Muscle layer of duodenum (tissue), 2 donors: ENCODE results near the gene BCL2L15.
A peak's percentile ranks its signal among the peaks of the same experiment; 100 is the strongest.

Experiments
- H3K27ac ChIP-seq: one replicate; pipeline ENCODE4 v1.7.0; 2013; ENCODE audit warnings: mild to moderate bottlenecking, low read length
- H3K27me3 ChIP-seq: one replicate; pipeline ENCODE4 v1.7.0; 2013; ENCODE audit warnings: low read depth, mild to moderate bottlenecking, control low read depth, low read length
- H3K36me3 ChIP-seq, 2 donors: one replicate each; pipeline ENCODE4 v1.7.0; 2013; ENCODE audit warnings: low read length in 2 of 2, control low read depth in 1 of 2, mild to moderate bottlenecking in 1 of 2; ENCODE audit not compliant: insufficient read depth in 2 of 2, control insufficient read depth in 1 of 2
- H3K4me1 ChIP-seq, 2 donors: one replicate each; pipeline ENCODE4 v1.7.0; 2013; ENCODE audit warnings: low read length in 2 of 2, mild to moderate bottlenecking in 2 of 2, control low read depth in 1 of 2, moderate library complexity in 1 of 2; ENCODE audit not compliant: insufficient read depth in 2 of 2, control insufficient read depth in 1 of 2
- H3K4me3 ChIP-seq, 2 donors: one replicate each; pipeline ENCODE4 v1.7.0; 2013; ENCODE audit warnings: low read length in 2 of 2, low read depth in 1 of 2, mild to moderate bottlenecking in 1 of 2
- H3K9me3 ChIP-seq, 2 donors: one replicate each; pipeline ENCODE4 v1.7.0; 2013; ENCODE audit warnings: low read length in 2 of 2, control low read depth in 1 of 2, mild to moderate bottlenecking in 1 of 2; ENCODE audit not compliant: control insufficient read depth in 1 of 2
- donor health status: healthy.

Gene BCL2L15

DNA sequence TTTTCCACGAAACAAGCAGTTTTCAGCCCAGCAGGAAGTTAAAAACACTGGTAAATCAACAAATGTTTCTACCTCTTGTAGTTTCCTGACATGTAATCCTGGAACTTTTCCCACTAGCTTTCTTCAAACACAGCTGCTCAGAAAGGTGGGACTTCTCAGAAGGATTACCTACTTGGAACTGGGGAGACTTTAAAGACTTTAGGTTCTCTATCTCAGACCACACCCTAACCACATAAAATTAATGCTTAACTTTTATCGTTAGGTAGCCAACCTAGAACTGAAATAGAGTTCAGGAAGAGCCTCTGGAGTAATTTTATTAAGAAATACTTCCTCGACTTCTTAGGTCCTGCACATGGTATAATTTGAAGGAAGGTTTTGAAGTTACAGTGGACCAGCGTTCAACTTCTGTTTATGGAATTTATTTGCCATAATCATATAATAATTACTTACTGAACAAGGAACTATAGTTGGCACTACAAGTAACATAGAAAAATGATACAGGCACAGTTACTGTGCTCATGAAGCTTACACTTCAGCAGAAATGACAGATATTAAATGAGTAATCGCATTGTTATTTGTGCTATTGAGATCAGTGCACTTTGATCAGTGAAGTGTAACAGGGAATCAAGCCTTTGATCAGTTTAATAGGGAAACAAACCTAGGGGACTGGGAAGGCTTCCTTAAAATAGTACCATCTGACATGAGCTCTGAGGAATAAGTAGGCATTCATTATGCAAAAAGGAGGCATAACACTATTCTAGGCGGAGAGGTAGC, at the start of gene BCL2L15:
BCL2L15 (minus strand) TSS at position 180 of the 774 bp plus-strand sequence. CDS start 206 bp downstream, outside the sequence.
- no peaks in the 10 kb centered on the region for H3K9me3 ChIP-seq
- no peaks in the 10 kb centered on the region for H3K27me3 ChIP-seq
- H3K36me3 ChIP-seq: no peaks in the 10 kb centered on the region
- peak within 1 kb of the TSS; percentile 70 for H3K27ac ChIP-seq
- H3K4me3 ChIP-seq: peak within 1 kb of the TSS in 1 of 2 donors; percentile 54
- no peaks in the 10 kb centered on the region for H3K4me1 ChIP-seq

DNA sequence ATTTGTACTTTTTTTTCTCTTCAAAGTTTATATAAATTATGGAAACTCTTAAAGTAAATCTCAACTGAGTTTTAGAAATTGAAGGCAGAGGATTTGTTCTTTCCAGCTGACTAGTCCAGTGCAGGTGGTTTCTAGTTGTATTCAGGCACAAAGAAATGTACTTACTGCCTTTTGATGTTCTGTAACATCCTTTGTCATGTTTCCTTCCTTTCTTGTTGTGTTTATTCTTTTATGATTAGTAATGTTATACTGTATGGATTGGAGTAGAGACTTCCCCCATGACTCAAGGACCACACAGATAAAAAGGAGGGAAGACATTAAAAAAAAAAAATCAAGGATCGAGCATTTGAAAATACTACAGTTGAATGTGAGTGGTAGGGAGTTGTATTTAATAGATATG, 49.8 kb upstream of the BCL2L15 start:
- peaks cover 3 to 32% of the 10 kb centered on the region in 2 donors for H3K4me1 ChIP-seq

DNA sequence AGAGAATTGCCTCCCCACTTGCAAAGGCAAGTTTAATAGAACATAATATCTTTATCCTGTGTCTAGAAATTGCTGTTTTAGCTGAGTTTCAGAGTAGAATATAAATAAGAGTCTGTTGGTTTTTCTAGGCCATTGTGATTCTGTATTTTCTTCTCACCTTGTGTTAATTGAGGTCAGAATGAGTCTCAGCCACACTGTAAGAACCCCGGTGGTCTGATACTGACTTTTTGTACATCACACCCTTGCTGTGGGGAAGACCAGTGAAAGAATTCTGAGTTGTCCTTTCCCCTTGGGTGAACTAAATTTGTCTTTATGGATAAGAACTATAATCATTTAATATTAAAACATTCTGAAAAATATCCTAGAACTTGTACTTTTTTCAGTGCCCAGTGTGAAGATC, 48.6 kb upstream of the BCL2L15 start:
- Histone ChIP-seq H3K27ac (no peak overlapping the region), H3K36me3 (peaks cover 0 to 1% of the 10 kb centered on the region in 2 donors), H3K9me3 (no peaks in the 10 kb centered on the region), H3K4me3 (no peak overlapping the region), H3K4me1 (peaks cover 14 to 44% of the 10 kb centered on the region in 2 donors), H3K27me3 (no peaks in the 10 kb centered on the region)

More for the DNA sequence above, 49.8 kb upstream of the BCL2L15 start:
- no peaks in the 10 kb centered on the region for H3K27me3 ChIP-seq
- peaks cover 0 to 6% of the 10 kb centered on the region in 2 donors for H3K36me3 ChIP-seq
- no peak overlapping the region for H3K27ac ChIP-seq
- no peaks in the 10 kb centered on the region for H3K9me3 ChIP-seq
- no peak overlapping the region for H3K4me3 ChIP-seq

DNA sequence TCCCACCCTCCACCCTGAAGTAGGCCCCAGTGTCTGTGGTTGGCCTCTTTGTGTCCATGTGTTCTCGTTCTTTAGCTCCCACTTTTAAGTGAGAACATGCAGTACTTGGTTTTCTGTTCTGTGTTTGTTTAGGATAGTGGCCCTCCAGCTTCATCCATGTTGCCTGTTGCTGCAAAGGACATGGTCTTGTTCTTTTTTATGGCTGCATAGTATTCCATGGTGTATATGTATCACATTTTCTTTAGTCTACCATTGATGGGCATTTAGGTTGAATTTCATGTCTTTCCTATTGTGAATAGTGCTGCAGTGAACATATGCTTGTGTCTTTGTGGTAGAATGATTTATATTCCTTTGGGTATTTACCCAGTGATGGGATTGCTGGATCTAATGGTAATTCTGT, 47.8 kb upstream of the BCL2L15 start:
- H3K36me3 ChIP-seq: peaks cover 0 to 7% of the 10 kb centered on the region in 2 donors
- H3K4me1 ChIP-seq: peaks cover 18 to 48% of the 10 kb centered on the region in 2 donors
- H3K27ac ChIP-seq: no peak overlapping the region
- H3K9me3 ChIP-seq: no peaks in the 10 kb centered on the region
- H3K4me3 ChIP-seq: no peak overlapping the region
- no peaks in the 10 kb centered on the region for H3K27me3 ChIP-seq

DNA sequence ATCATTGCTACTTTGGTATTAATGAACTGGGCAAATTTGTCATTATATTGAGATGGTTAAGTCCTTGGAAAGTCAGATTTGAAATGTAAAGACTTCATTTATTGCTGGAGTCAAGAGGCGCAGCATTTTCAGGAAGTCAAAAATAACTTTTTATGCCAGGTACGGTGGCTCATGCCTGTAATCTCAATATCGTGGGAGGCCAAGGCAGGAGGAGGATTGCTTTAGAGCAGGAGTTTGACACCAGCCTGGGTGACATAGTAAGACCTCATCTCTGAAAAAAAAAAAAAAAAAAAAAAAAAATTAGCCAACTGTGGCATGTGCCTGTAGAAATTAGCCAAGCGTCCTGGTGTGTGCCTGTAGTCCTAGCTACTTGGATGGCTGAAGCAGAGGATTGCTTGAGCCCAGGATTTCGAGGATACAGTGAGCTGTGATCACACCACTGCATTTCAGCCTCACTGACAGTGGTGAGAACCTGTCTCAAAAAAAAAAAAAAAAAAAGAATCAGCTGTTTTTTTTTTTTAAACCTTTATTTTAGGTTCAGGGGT, 47.2 kb upstream of the BCL2L15 start:
- Histone ChIP-seq H3K4me3 (no peak overlapping the region), H3K27ac (no peak overlapping the region), H3K9me3 (no peaks in the 10 kb centered on the region), H3K27me3 (no peaks in the 10 kb centered on the region), H3K4me1 (peaks cover 18 to 48% of the 10 kb centered on the region in 2 donors), H3K36me3 (peaks cover 0 to 12% of the 10 kb centered on the region in 2 donors)

DNA sequence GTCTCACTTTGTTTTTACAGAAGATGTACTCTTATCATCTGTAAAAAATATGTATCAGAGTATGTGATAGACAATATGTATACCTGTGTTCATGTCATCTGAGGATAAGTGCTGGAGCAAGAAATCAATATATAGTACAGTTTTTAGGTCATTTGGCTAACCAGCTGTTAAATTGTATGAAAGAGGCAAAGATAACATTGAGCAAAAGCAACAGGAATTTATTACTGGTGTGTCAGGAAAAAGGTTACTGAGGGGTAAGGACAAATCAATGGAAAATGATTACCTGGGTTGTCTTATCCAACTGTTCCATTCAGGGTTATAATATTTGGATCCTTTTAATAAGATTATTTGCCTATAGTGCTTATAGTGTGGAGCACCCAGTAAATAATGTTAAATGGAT, 46.6 kb upstream of the BCL2L15 start:
- Histone ChIP-seq H3K4me1 (peaks cover 18 to 45% of the 10 kb centered on the region in 2 donors), H3K27me3 (no peaks in the 10 kb centered on the region), H3K9me3 (no peaks in the 10 kb centered on the region), H3K27ac (no peak overlapping the region), H3K4me3 (no peak overlapping the region), H3K36me3 (peaks cover 0 to 15% of the 10 kb centered on the region in 2 donors)

DNA sequence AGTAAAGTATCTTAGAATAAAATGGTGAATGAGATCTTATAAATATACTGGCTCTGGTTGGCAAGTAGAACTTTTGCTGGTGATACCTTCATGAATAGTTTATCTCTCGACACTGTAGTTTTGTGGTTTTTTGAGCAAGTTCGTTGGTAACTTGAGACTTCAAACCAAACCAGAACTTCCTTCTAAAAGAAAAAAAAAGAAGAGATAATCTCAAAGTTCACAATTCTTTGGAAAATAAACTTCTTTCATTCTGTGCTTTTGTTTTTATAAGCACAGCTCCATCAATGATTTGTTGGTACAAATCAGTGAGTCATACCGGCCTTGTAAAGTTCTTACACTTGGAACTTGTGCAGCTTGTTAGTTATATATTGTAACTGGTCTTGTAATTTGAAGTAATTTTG, 44.1 kb upstream of the BCL2L15 start:
- peak overlapping the region; percentile 84 to 92 for H3K4me3 ChIP-seq
- peak overlapping the region; percentile 94 for H3K27ac ChIP-seq
- H3K27me3 ChIP-seq: no peaks in the 10 kb centered on the region
- H3K36me3 ChIP-seq: peaks cover 0 to 21% of the 10 kb centered on the region in 2 donors
- no peaks in the 10 kb centered on the region for H3K9me3 ChIP-seq
- H3K4me1 ChIP-seq: peaks cover 18 to 33% of the 10 kb centered on the region in 2 donors

DNA sequence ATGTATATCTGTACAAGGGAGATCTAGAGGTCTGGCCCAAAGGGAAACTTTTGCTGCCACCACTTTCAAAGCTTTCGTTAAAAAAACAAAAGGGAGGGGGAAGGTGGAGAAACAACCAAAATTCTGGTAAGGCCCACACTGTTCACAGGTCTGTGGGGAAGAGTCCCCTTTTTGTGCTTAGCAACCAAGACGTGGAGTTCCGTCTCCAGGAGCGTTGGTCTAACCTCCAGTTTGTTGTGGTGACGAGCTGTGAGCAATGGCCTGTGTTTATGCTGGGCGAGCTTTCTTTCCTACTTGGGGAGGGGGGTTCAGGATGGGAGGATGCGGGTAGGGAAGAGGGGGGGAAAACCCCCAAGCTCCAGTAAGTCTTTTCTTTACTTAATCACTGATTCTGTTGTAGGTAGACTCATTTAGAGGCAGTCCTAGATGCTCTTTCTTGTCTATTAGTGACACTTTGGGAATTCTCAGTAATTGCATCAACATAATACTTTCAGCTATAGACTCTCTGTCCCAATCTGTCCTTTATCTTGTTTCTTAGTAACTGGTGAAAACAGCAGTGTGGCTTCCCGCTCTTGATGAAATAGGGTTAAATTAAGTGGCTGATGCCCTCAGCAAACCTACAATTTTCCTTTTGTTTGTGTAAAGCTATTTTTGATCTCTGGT, 43.2 kb upstream of the BCL2L15 start:
- no peaks in the 10 kb centered on the region for H3K27me3 ChIP-seq
- peaks cover 18 to 33% of the 10 kb centered on the region in 2 donors for H3K4me1 ChIP-seq
- no peaks in the 10 kb centered on the region for H3K9me3 ChIP-seq
- H3K27ac ChIP-seq: peak overlapping the region; percentile 94
- peak overlapping the region; percentile 84 to 92 for H3K4me3 ChIP-seq
- peaks cover 0 to 21% of the 10 kb centered on the region in 2 donors for H3K36me3 ChIP-seq

DNA sequence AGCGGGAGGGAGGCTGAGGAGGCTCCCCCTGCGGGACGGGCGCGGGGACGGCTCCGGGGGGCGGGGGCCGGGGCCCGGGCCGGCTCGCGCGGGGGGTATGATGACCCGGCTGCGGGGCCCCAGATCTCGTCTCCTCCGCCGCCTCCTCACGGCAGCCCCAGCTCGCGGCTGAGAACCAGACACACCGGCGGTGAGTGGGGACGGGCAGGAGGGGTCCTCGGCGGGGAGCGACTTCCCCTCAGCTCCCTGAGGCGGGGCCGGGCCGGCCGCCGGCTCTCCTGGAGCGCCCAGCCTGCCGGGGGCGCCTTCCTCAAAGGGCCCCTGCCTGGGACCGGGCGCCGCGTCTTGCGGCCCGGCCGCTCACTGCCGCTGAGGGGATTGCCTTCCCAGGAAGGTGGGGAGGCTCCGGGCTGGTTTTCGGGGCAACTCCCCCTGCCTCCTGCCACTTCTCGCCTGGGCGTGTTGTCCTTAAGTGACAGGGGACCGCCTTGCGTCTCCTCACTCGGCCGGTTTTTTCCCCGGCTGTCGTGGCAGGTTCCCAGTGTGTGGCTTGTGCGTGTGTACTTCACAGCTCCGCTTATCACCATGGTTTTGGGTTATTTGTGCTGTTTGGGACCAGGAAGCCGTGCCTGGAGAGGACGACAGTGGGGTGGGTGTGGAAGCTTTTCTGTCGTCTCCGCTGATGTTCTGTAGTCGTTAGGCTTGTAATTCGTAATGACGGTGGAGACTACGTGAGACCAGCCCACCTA, 42.5 kb upstream of the BCL2L15 start:
- H3K9me3 ChIP-seq: no peaks in the 10 kb centered on the region
- H3K27me3 ChIP-seq: no peaks in the 10 kb centered on the region
- peak overlapping the region; percentile 94 for H3K27ac ChIP-seq
- peaks cover 0 to 21% of the 10 kb centered on the region in 2 donors for H3K36me3 ChIP-seq
- peak overlapping the region; percentile 84 to 92 for H3K4me3 ChIP-seq
- H3K4me1 ChIP-seq: peaks cover 18 to 33% of the 10 kb centered on the region in 2 donors

DNA sequence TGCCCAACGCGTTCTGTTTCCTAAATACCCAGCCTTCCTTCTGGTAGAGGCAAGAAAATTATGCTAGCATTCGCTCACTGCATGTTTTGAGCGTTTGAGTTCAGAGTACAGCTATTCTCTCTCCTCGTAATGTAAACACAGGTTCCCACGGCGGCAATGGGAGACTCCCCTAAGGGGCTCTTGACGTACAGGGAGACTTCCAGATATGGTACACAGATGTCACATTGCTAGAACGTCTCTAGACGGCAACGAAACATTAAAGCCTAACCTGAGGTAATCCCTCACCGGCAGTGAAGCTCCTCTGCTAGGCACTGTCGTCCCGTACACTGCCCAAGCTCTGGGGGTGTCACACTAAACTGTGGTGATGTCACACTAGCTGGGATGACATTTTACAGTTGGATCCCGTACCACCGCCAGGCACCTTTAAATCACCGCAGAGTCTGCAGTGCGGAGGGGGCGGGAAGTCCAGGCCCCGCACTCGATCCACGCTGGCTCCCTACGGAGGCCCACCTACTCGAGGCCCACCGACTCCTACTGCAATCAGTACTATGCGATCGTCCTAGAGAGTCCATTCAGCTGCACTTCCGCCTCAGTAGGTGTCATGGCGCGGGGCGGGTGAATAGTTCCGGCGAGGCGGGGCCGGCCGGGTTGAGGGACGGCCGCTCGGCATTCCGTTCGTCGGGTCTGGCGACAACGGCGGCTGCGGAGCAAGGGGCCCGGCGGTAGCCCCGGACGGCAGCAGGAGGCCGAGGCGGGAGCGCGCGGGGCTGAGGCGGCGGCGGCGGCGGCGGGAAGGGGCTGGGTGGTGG, 41.8 kb upstream of the BCL2L15 start, which contains the start of gene HIPK1:
HIPK1 (plus strand) TSS at position 384 of the 809 bp plus-strand sequence.
- H3K9me3 ChIP-seq: no peaks in the 10 kb centered on the region
- H3K27me3 ChIP-seq: no peaks in the 10 kb centered on the region
- peak within 1 kb of the TSS; percentile 98 for H3K27ac ChIP-seq
- H3K36me3 ChIP-seq: peaks cover 0 to 21% of the 10 kb centered on the region in 2 donors
- peak within 1 kb of the TSS; percentile 84 to 92 for H3K4me3 ChIP-seq
- peaks cover 18 to 33% of the 10 kb centered on the region in 2 donors for H3K4me1 ChIP-seq
